Measurements from ENCODE around the gene PTCH1.

GRCh38 chr9:95551406-95551805, 34.6 kb upstream of the PTCH1 start:
- TF ChIP-seq, protein P1, sequence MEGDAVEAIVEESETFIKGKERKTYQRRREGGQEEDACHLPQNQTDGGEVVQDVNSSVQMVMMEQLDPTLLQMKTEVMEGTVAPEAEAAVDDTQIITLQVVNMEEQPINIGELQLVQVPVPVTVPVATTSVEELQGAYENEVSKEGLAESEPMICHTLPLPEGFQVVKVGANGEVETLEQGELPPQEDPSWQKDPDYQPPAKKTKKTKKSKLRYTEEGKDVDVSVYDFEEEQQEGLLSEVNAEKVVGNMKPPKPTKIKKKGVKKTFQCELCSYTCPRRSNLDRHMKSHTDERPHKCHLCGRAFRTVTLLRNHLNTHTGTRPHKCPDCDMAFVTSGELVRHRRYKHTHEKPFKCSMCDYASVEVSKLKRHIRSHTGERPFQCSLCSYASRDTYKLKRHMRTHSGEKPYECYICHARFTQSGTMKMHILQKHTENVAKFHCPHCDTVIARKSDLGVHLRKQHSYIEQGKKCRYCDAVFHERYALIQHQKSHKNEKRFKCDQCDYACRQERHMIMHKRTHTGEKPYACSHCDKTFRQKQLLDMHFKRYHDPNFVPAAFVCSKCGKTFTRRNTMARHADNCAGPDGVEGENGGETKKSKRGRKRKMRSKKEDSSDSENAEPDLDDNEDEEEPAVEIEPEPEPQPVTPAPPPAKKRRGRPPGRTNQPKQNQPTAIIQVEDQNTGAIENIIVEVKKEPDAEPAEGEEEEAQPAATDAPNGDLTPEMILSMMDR (IDR thresholded peaks at IDR 0.05; ENCODE audit: low read depth, low read length, missing input control), result no peak
- TF ChIP-seq HNF4G (IDR thresholded peaks at IDR 0.05) (no peak), TAF1 (conservative IDR thresholded peaks at IDR 0.05) (no peak), MAX (IDR thresholded peaks at IDR 0.05) (no peak), GABPA (IDR thresholded peaks at IDR 0.05 in 1 of 2, conservative IDR thresholded peaks at IDR 0.05 in 1 of 2) (no peak), EGR1 (IDR thresholded peaks at IDR 0.05; ENCODE audit: low read depth in 2 of 2) (no peak)
